ENCODE data around the gene TPSD1. TPM values are rescaled to one million over a fixed set of nuclear protein-coding genes. Genes with fewer than 3 reads are reported as not detected.

TPSD1 gene
- total and polyA plus RNA-seq, 2 donors (not counting 1 experiment from before 2014, with no cell fraction given): not detected

DNA sequence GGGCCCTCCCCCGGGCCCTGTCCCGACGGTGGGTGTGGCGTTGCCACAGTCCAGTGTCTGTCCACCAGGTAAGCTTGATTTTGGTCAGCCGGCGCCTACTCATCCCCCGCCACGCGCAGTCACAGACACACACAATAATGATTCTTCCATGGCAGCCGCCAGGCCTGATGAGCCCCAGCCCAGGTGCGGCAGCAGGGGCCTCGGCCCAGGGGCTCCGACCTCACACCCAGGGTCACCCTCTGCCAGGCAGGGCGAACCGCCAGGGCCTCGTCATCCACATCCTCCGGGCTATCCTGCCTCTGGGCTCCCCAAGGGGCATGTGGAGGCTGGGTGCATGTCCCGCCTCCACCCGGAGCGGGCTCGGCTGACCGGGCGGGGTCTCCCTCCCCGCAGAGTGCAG is 38.3 kb upstream of the TPSD1 start:
- no peaks in the 10 kb centered on the region for H3K27me3 ChIP-seq (replicated peaks in 1 of 4; ENCODE audit: control extremely low read depth in 1 of 4, control insufficient read depth in 3 of 4, insufficient read depth in 4 of 4, low read length in 3 of 4)
- Mint-ChIP-seq H3K27me3 (no peaks in the 10 kb centered on the region), H3K4me1 (no peaks in the 10 kb centered on the region), H3K4me3 (no peak overlapping the region), H3K27ac (no peak overlapping the region), H3K9me3 (ENCODE audit: insufficient read depth) (no peaks in the 10 kb centered on the region)
- H3K9ac ChIP-seq (ENCODE audit: low read length): no peak overlapping the region
- no peak overlapping the region for H3K4me3 ChIP-seq (ENCODE audit: control extremely low read depth in 1 of 5, extremely low read depth in 1 of 5, insufficient read depth in 1 of 5, low read depth in 2 of 5, low read length in 4 of 5)
- intact Hi-C loops (cut with micrococcal nuclease): no loop called here
- H3K79me2 ChIP-seq (ENCODE audit: control insufficient read depth, insufficient read depth, low read length): no peaks in the 10 kb centered on the region
- 93% methylated on average over 24 of the region's 24 CpGs for WGBS (ENCODE audit: insufficient coverage)
- CTCF ChIA-PET: no interaction called here
- H3K36me3 ChIP-seq (replicated peaks in 1 of 2; ENCODE audit: control extremely low read depth in 1 of 2, control insufficient read depth in 1 of 2, extremely low read depth in 1 of 2, insufficient read depth in 2 of 2, low read length in 1 of 2): no peaks in the 10 kb centered on the region
- no peaks in the 10 kb centered on the region for H4K20me1 ChIP-seq (ENCODE audit: control insufficient read depth, insufficient read depth, low read length, poor library complexity, severe bottlenecking)
- POLR2A ChIA-PET: no interaction called here
- H2AFZ ChIP-seq (ENCODE audit: insufficient read depth, low read depth, low read length, poor library complexity, severe bottlenecking): no peak overlapping the region
- no peaks in the 10 kb centered on the region for H3K9me3 ChIP-seq (ENCODE audit: control extremely low read depth in 1 of 3, control insufficient read depth in 2 of 3, insufficient read depth in 1 of 3, low read length in 2 of 3)
- H3K4me2 ChIP-seq (replicated peaks; ENCODE audit: low read depth, low read length, poor library complexity, severe bottlenecking): no peak overlapping the region
- H3K4me1 ChIP-seq (ENCODE audit: control insufficient read depth in 2 of 2, insufficient read depth in 2 of 2, low read length in 2 of 2): no peaks in the 10 kb centered on the region
- TF ChIP-seq EZH2 (IDR thresholded peaks at IDR 0.05; ENCODE audit: borderline replicate concordance, insufficient read depth, low read depth, low read length, poor library complexity, severe bottlenecking): no peak
- no peak for TF ChIP-seq CTCF (IDR thresholded peaks at IDR 0.05)
- no peak overlapping the region for H3K27ac ChIP-seq (ENCODE audit: low read length in 2 of 2)
- DNase-seq (no peak), ATAC-seq (ENCODE audit: low read depth) (no peak)

DNA sequence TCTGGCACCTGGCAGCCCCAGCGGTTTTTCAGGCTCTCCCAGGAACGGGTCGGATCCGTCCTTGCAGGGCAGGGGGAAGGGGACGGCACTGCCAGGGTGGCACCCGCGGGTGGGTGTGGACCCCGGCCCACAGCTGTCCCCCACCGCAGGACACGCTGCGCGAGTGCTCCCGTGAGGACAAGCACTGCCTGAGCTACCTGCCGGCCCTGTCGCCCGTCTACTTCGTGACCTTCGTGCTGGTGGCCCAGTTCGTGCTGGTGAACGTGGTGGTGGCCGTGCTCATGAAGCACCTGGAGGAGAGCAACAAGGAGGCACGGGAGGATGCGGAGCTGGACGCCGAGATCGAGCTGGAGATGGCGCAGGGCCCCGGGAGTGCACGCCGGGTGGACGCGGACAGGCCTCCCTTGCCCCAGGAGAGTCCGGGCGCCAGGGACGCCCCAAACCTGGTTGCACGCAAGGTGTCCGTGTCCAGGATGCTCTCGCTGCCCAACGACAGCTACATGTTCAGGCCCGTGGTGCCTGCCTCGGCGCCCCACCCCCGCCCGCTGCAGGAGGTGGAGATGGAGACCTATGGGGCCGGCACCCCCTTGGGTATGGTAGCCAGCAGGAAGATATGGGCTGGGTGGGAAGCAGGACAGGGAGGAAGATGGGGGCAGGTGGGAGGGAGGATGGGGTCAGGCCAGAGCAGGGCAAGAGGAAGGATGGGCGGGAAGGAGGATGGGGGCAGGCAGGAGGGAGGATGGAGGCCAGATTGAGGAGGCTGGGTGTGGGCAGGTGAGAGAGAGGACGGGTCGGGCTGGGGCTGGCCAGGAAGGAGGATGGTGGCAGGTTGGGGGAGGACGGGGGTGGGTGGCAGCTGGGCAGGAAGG is 37.6 kb upstream of the TPSD1 start:
- no peaks in the 10 kb centered on the region for H3K36me3 ChIP-seq (replicated peaks in 1 of 2; ENCODE audit: control extremely low read depth in 1 of 2, control insufficient read depth in 1 of 2, extremely low read depth in 1 of 2, insufficient read depth in 2 of 2, low read length in 1 of 2)
- H3K4me2 ChIP-seq (replicated peaks; ENCODE audit: low read depth, low read length, poor library complexity, severe bottlenecking): no peak overlapping the region
- H3K4me1 Mint-ChIP-seq: no peaks in the 10 kb centered on the region
- no peaks in the 10 kb centered on the region for H3K9me3 ChIP-seq (ENCODE audit: control extremely low read depth in 1 of 3, control insufficient read depth in 2 of 3, insufficient read depth in 1 of 3, low read length in 2 of 3)
- H3K27me3 ChIP-seq (replicated peaks in 1 of 4; ENCODE audit: control extremely low read depth in 1 of 4, control insufficient read depth in 3 of 4, insufficient read depth in 4 of 4, low read length in 3 of 4): no peaks in the 10 kb centered on the region
- TF ChIP-seq CTCF (IDR thresholded peaks at IDR 0.05): no peak
- no peak for TF ChIP-seq EZH2 (IDR thresholded peaks at IDR 0.05; ENCODE audit: borderline replicate concordance, insufficient read depth, low read depth, low read length, poor library complexity, severe bottlenecking)
- H3K4me3 Mint-ChIP-seq: no peak overlapping the region
- no peak overlapping the region for H3K27ac Mint-ChIP-seq
- ATAC-seq (ENCODE audit: low read depth) (no peak), DNase-seq (no peak)
- H3K4me1 ChIP-seq (ENCODE audit: control insufficient read depth in 2 of 2, insufficient read depth in 2 of 2, low read length in 2 of 2): no peaks in the 10 kb centered on the region
- no peaks in the 10 kb centered on the region for H3K27me3 Mint-ChIP-seq
- no peak overlapping the region for H3K4me3 ChIP-seq (ENCODE audit: control extremely low read depth in 1 of 5, extremely low read depth in 1 of 5, insufficient read depth in 1 of 5, low read depth in 2 of 5, low read length in 4 of 5)
- no peaks in the 10 kb centered on the region for H4K20me1 ChIP-seq (ENCODE audit: control insufficient read depth, insufficient read depth, low read length, poor library complexity, severe bottlenecking)
- H3K9ac ChIP-seq (ENCODE audit: low read length): no peak overlapping the region
- H2AFZ ChIP-seq (ENCODE audit: insufficient read depth, low read depth, low read length, poor library complexity, severe bottlenecking): no peak overlapping the region
- WGBS (ENCODE audit: insufficient coverage): 89% methylated on average over 48 of the region's 49 CpGs
- H3K79me2 ChIP-seq (ENCODE audit: control insufficient read depth, insufficient read depth, low read length): no peaks in the 10 kb centered on the region
- ChIA-PET CTCF (no interaction called here), POLR2A (no interaction called here)
- H3K9me3 Mint-ChIP-seq (ENCODE audit: insufficient read depth): no peaks in the 10 kb centered on the region
- no peak overlapping the region for H3K27ac ChIP-seq (ENCODE audit: low read length in 2 of 2)
- intact Hi-C loops (cut with micrococcal nuclease): no loop called here
